Measurements from ENCODE around the gene GADL1.

GADL1 gene

GRCh38 chr3:30686799-30687198, 207.7 kb downstream of the GADL1 start:
- Histone ChIP-seq H3K27ac (ENCODE audit: low read depth, low read length) (peak overlapping the region; percentile 93), H3K4me1 (ENCODE audit: control insufficient read depth in 5 of 5, insufficient read depth in 5 of 5, low read length in 5 of 5) (peaks cover 15 to 80% (median 72%) of the 10 kb centered on the region in 5 donors)

DNA sequence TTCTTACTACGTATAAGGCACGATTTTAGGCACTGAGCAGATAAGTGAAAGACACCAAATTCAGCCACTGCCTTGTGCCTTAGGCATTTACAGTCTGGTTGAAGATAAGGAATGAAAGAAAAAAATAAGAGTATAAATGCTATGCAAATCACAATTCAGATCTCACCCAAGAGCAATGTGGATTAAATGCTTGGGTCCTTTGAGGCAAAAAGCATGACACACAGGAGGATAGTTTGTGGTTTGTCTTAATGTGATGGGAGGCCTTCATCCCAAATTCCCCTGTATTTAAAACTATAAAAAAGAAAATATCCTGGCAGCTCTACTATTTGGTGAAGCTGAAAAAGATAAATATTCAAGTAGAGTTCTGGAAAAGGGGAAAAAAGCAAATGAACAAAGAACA, 208.3 kb downstream of the GADL1 start:
- H3K27ac ChIP-seq (ENCODE audit: low read depth, low read length) = peak overlapping the region; percentile 87
- no peaks in the 10 kb centered on the region for H3K9me3 ChIP-seq (ENCODE audit: control insufficient read depth in 5 of 5, low read length in 5 of 5)
- no peaks in the 10 kb centered on the region for H3K27me3 ChIP-seq (ENCODE audit: control insufficient read depth in 5 of 5, insufficient read depth in 4 of 5, low read length in 5 of 5)
- H3K9ac ChIP-seq (ENCODE audit: low read length in 5 of 5) = no peak overlapping the region
- H3K4me3 ChIP-seq (ENCODE audit: low read depth in 1 of 5, low read length in 5 of 5) = no peak overlapping the region
- peaks cover 14 to 81% (median 73%) of the 10 kb centered on the region in 5 donors for H3K4me1 ChIP-seq (ENCODE audit: control insufficient read depth in 5 of 5, insufficient read depth in 5 of 5, low read length in 5 of 5)
- peaks cover 7 to 46% (median 34%) of the 10 kb centered on the region in 5 donors for H3K36me3 ChIP-seq (ENCODE audit: control insufficient read depth in 5 of 5, insufficient read depth in 5 of 5, low read length in 5 of 5)

More at GRCh38 chr3:30686799-30687198, 207.7 kb downstream of the GADL1 start:
- Histone ChIP-seq H3K27me3 (ENCODE audit: control insufficient read depth in 5 of 5, insufficient read depth in 4 of 5, low read length in 5 of 5) (no peaks in the 10 kb centered on the region), H3K9ac (ENCODE audit: low read length in 5 of 5) (no peak overlapping the region), H3K4me3 (ENCODE audit: low read depth in 1 of 5, low read length in 5 of 5) (no peak overlapping the region), H3K36me3 (ENCODE audit: control insufficient read depth in 5 of 5, insufficient read depth in 5 of 5, low read length in 5 of 5) (peaks cover 7 to 51% (median 38%) of the 10 kb centered on the region in 5 donors), H3K9me3 (ENCODE audit: control insufficient read depth in 5 of 5, low read length in 5 of 5) (no peaks in the 10 kb centered on the region)

- no peaks in the 10 kb centered on the region for H3K9me3 ChIP-seq (ENCODE audit: control insufficient read depth in 5 of 5, low read length in 5 of 5)
- H3K36me3 ChIP-seq (ENCODE audit: control insufficient read depth in 5 of 5, insufficient read depth in 5 of 5, low read length in 5 of 5) = peaks cover 2 to 37% (median 25%) of the 10 kb centered on the region in 5 donors
- H3K9ac ChIP-seq (ENCODE audit: low read length in 5 of 5) = no peak overlapping the region
- no peak overlapping the region for H3K4me3 ChIP-seq (ENCODE audit: low read depth in 1 of 5, low read length in 5 of 5)
- peak overlapping the region; percentile 87 for H3K27ac ChIP-seq (ENCODE audit: low read depth, low read length)
- H3K4me1 ChIP-seq (ENCODE audit: control insufficient read depth in 5 of 5, insufficient read depth in 5 of 5, low read length in 5 of 5) = peaks cover 16 to 81% (median 75%) of the 10 kb centered on the region in 5 donors
- H3K27me3 ChIP-seq (ENCODE audit: control insufficient read depth in 5 of 5, insufficient read depth in 4 of 5, low read length in 5 of 5) = no peaks in the 10 kb centered on the region
Observed at GRCh38 chr3:30685267-30685667, 209.2 kb downstream of the GADL1 start.

GRCh38 chr3:30684356-30684755, 210.1 kb downstream of the GADL1 start:
- peaks cover 2 to 35% (median 25%) of the 10 kb centered on the region in 5 donors for H3K36me3 ChIP-seq (ENCODE audit: control insufficient read depth in 5 of 5, insufficient read depth in 5 of 5, low read length in 5 of 5)

GRCh38 chr3:30683769-30684168, 210.7 kb downstream of the GADL1 start:
- Histone ChIP-seq H3K4me1 (ENCODE audit: control insufficient read depth in 5 of 5, insufficient read depth in 5 of 5, low read length in 5 of 5) (peaks cover 10 to 80% (median 67%) of the 10 kb centered on the region in 5 donors), H3K27me3 (ENCODE audit: control insufficient read depth in 5 of 5, insufficient read depth in 4 of 5, low read length in 5 of 5) (no peaks in the 10 kb centered on the region), H3K4me3 (ENCODE audit: low read depth in 1 of 5, low read length in 5 of 5) (peak overlapping the region in 1 of 5 donors; percentile 32), H3K9ac (ENCODE audit: low read length in 5 of 5) (peak overlapping the region in 2 of 5 donors; percentile 9 to 19), H3K9me3 (ENCODE audit: control insufficient read depth in 5 of 5, low read length in 5 of 5) (no peaks in the 10 kb centered on the region), H3K27ac (ENCODE audit: low read depth, low read length) (peak overlapping the region; percentile 87), H3K36me3 (ENCODE audit: control insufficient read depth in 5 of 5, insufficient read depth in 5 of 5, low read length in 5 of 5) (peaks cover 6 to 38% (median 28%) of the 10 kb centered on the region in 5 donors)

More at GRCh38 chr3:30684356-30684755, 210.1 kb downstream of the GADL1 start:
- Histone ChIP-seq H3K4me1 (ENCODE audit: control insufficient read depth in 5 of 5, insufficient read depth in 5 of 5, low read length in 5 of 5) (peaks cover 15 to 80% (median 73%) of the 10 kb centered on the region in 5 donors), H3K9ac (ENCODE audit: low read length in 5 of 5) (peak overlapping the region in 1 of 5 donors; percentile 17), H3K27me3 (ENCODE audit: control insufficient read depth in 5 of 5, insufficient read depth in 4 of 5, low read length in 5 of 5) (no peaks in the 10 kb centered on the region), H3K9me3 (ENCODE audit: control insufficient read depth in 5 of 5, low read length in 5 of 5) (no peaks in the 10 kb centered on the region), H3K27ac (ENCODE audit: low read depth, low read length) (peak overlapping the region; percentile 87), H3K4me3 (ENCODE audit: low read depth in 1 of 5, low read length in 5 of 5) (no peak overlapping the region)

GRCh38 chr3:30682434-30683155, 211.9 kb downstream of the GADL1 start:
- Histone ChIP-seq H3K4me3 (ENCODE audit: low read depth in 1 of 5, low read length in 5 of 5) (no peak overlapping the region), H3K36me3 (ENCODE audit: control insufficient read depth in 5 of 5, insufficient read depth in 5 of 5, low read length in 5 of 5) (peaks cover 13 to 37% (median 27%) of the 10 kb centered on the region in 5 donors), H3K27ac (ENCODE audit: low read depth, low read length) (peak overlapping the region; percentile 87)

GRCh38 chr3:30681649-30682211, 212.7 kb downstream of the GADL1 start:
- Histone ChIP-seq H3K4me1 (ENCODE audit: control insufficient read depth in 5 of 5, insufficient read depth in 5 of 5, low read length in 5 of 5) (peaks cover 7 to 70% (median 59%) of the 10 kb centered on the region in 5 donors), H3K27ac (ENCODE audit: low read depth, low read length) (peak overlapping the region; percentile 87), H3K36me3 (ENCODE audit: control insufficient read depth in 5 of 5, insufficient read depth in 5 of 5, low read length in 5 of 5) (peaks cover 12 to 38% (median 30%) of the 10 kb centered on the region in 5 donors), H3K27me3 (ENCODE audit: control insufficient read depth in 5 of 5, insufficient read depth in 4 of 5, low read length in 5 of 5) (no peaks in the 10 kb centered on the region), H3K4me3 (ENCODE audit: low read depth in 1 of 5, low read length in 5 of 5) (peak overlapping the region in 1 of 5 donors; percentile 9), H3K9ac (ENCODE audit: low read length in 5 of 5) (peak overlapping the region in 4 of 5 donors; percentile 11 to 48 (median 20)), H3K9me3 (ENCODE audit: control insufficient read depth in 5 of 5, low read length in 5 of 5) (no peaks in the 10 kb centered on the region)

More at GRCh38 chr3:30682434-30683155, 211.9 kb downstream of the GADL1 start:
- H3K9ac ChIP-seq (ENCODE audit: low read length in 5 of 5) = peak overlapping the region in 2 of 5 donors; percentile 0 to 26
- no peaks in the 10 kb centered on the region for H3K27me3 ChIP-seq (ENCODE audit: control insufficient read depth in 5 of 5, insufficient read depth in 4 of 5, low read length in 5 of 5)
- H3K9me3 ChIP-seq (ENCODE audit: control insufficient read depth in 5 of 5, low read length in 5 of 5) = no peaks in the 10 kb centered on the region
- peaks cover 7 to 70% (median 59%) of the 10 kb centered on the region in 5 donors for H3K4me1 ChIP-seq (ENCODE audit: control insufficient read depth in 5 of 5, insufficient read depth in 5 of 5, low read length in 5 of 5)

DNA sequence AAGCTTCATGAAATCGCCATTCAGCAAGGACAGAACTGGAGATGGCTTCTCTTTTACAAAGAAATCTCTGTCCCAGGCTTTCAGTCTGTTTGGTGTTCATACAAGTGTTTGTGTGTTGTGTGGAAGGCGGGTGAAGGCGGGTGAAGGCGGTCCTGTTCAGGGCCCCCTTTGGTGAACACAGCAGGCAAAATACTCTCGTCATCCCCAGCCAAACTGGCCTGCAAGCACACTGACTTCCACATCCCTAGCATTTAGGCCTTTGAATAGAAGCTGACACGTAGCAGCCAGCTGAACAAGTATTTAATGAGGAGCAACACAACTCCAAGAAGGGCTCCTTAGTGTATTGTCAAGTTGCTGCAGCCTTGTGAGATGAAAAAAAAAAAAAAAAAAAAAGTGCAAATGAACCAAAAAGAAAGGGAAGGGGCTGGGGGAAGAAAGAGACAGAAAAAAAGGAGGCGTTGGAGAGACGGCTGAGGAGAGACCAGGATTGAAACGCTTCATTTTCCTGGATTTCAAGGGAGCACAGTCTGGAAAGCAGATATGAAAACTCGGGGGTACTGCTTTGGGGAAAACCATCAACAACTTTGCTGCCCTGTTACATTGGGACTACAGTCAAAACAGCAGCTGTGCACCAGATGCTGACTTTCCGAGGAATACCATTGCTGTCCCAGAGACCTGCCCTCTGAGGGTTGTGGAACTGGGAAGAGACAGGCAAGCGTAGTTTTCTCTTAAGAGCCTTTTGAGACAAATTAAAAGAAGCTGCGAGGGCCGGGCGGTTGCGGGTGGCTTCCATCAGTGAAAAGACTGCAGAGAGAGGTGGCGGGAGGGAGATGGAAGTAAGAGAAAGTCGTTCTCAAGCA, 213.4 kb downstream of the GADL1 start:
- H3K9ac ChIP-seq (ENCODE audit: low read length in 5 of 5) = peak overlapping the region in 4 of 5 donors; percentile 18 to 48 (median 26)
- peaks cover 7 to 70% (median 59%) of the 10 kb centered on the region in 5 donors for H3K4me1 ChIP-seq (ENCODE audit: control insufficient read depth in 5 of 5, insufficient read depth in 5 of 5, low read length in 5 of 5)
- no peaks in the 10 kb centered on the region for H3K27me3 ChIP-seq (ENCODE audit: control insufficient read depth in 5 of 5, insufficient read depth in 4 of 5, low read length in 5 of 5)
- H3K9me3 ChIP-seq (ENCODE audit: control insufficient read depth in 5 of 5, low read length in 5 of 5) = no peaks in the 10 kb centered on the region
- H3K36me3 ChIP-seq (ENCODE audit: control insufficient read depth in 5 of 5, insufficient read depth in 5 of 5, low read length in 5 of 5) = peaks cover 18 to 42% (median 35%) of the 10 kb centered on the region in 5 donors
- peak overlapping the region; percentile 87 for H3K27ac ChIP-seq (ENCODE audit: low read depth, low read length)
- peak overlapping the region in 1 of 5 donors; percentile 9 for H3K4me3 ChIP-seq (ENCODE audit: low read depth in 1 of 5, low read length in 5 of 5)

GRCh38 chr3:30679045-30679444, 215.4 kb downstream of the GADL1 start:
- peak overlapping the region in 1 of 5 donors; percentile 25 for H3K9ac ChIP-seq (ENCODE audit: low read length in 5 of 5)
- no peaks in the 10 kb centered on the region for H3K27me3 ChIP-seq (ENCODE audit: control insufficient read depth in 5 of 5, insufficient read depth in 4 of 5, low read length in 5 of 5)
- H3K27ac ChIP-seq (ENCODE audit: low read depth, low read length) = peak overlapping the region; percentile 44
- no peaks in the 10 kb centered on the region for H3K9me3 ChIP-seq (ENCODE audit: control insufficient read depth in 5 of 5, low read length in 5 of 5)
- peaks cover 31 to 55% (median 52%) of the 10 kb centered on the region in 5 donors for H3K36me3 ChIP-seq (ENCODE audit: control insufficient read depth in 5 of 5, insufficient read depth in 5 of 5, low read length in 5 of 5)
- no peak overlapping the region for H3K4me3 ChIP-seq (ENCODE audit: low read depth in 1 of 5, low read length in 5 of 5)
- peaks cover 7 to 56% (median 42%) of the 10 kb centered on the region in 5 donors for H3K4me1 ChIP-seq (ENCODE audit: control insufficient read depth in 5 of 5, insufficient read depth in 5 of 5, low read length in 5 of 5)
